A673 (cell line): ENCODE measurements around the gene DARS2.

Experiments used
- CTCF ChIP-seq: fragments of 300-800, 200-600 bp; sonication (generic); conservative IDR thresholded peaks from 2 replicates; pipeline ENCODE4 v1.5.1; 2017; ENCODE audit warnings: low read depth, mild to moderate bottlenecking, antibody characterized with exemption, low read length, moderate library complexity, mixed read lengths
- EZH2 ChIP-seq: fragments of 200-600 bp; sonication (generic); IDR thresholded peaks from 2 replicates; pipeline ENCODE4 v1.6.1; 2017; ENCODE audit warnings: borderline replicate concordance, low read depth, mild to moderate bottlenecking, mixed read lengths, antibody characterized with exemption, low read length; ENCODE audit not compliant: poor library complexity, severe bottlenecking

- no peak for TF ChIP-seq CTCF
- TF ChIP-seq EZH2, result no peak
These were observed 42.1 kb downstream of the DARS2 start for GRCh38 chr1:173866413-173867115.
